HG03520 (cell line): Measurements from ENCODE around the gene PKM.

Source experiments
- ATAC-seq: cut with Tn5 transposase; IDR thresholded peaks from one replicate; pipeline ENCODE4 v1.9.1; 2021; ENCODE audit warnings: mild to moderate bottlenecking, moderate library complexity; ENCODE audit not compliant: unreplicated experiment

PKM gene

GRCh38 chr15:72202302-72202701 is 28.7 kb downstream of the PKM start:
- ATAC-seq, result no peak

- no peak for ATAC-seq
Observed at GRCh38 chr15:72201391-72201921, 29.5 kb downstream of the PKM start.

DNA sequence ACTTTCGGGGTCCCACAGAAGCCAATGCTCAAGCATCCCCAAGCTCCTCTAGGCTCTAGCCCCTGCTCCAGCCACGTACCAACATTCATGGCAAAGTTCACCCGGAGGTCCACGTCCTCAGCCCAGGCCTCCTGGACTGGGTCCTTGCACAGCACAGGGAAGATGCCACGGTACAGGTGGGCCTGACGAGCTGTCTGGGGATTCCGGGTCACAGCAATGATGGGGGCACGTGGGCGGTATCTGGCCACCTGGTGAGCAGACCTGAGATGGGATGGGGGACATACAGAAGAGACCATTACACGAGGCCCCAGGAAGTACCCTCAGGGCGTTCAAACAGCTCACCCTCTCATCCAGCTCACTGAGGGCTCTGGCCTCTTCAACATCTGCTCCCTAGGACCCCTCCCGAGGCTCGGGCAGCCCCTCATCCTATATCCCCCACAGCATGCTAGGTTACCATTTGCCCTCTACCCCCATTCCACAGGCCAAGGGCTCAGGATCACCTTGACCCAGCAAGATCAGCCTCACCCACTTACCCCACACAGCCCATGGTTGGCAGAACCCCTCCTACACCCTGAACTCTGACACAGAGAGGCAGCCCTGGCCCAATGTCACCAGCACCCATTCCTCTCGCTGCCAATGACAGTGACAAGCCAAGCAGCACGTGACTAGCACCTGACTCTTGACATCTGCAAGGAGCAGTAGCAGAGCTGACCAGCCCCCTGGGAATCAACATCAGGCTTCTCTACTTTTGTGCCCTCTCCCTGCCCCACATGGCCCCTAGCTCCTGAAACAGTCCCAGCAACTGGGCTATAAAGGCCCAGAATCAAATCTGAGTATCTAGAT is 30.4 kb downstream of the PKM start:
- ATAC-seq, result no peak

DNA sequence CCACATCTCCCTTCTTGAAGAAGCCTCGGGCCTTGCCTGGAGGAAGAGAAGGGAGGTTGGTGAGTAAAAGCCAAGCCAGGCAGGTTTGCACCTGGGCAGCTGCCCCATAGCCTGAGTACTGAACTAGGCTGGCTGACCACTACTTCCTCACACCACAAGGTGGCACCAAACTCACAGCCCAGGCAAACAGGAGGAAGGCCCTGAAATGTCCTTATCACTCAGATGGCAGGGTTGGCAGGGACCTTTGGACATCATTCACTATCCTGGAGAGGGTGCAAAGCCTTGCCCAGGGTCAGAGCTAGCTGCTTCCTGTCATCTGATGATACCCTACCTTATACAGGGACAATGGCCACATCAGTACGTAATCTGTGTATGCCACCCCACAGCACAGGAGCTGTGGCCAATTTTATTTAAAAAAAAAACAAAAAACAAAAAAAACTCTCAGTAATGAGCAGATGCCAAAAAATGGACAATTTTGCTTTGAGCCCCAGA is 31.2 kb downstream of the PKM start:
- ATAC-seq, result no peak

GRCh38 chr15:72199205-72199515 is 31.8 kb downstream of the PKM start:
- ATAC-seq, result no peak

- ATAC-seq, result no peak
Observed at GRCh38 chr15:72198356-72199204, 32.4 kb downstream of the PKM start.

DNA sequence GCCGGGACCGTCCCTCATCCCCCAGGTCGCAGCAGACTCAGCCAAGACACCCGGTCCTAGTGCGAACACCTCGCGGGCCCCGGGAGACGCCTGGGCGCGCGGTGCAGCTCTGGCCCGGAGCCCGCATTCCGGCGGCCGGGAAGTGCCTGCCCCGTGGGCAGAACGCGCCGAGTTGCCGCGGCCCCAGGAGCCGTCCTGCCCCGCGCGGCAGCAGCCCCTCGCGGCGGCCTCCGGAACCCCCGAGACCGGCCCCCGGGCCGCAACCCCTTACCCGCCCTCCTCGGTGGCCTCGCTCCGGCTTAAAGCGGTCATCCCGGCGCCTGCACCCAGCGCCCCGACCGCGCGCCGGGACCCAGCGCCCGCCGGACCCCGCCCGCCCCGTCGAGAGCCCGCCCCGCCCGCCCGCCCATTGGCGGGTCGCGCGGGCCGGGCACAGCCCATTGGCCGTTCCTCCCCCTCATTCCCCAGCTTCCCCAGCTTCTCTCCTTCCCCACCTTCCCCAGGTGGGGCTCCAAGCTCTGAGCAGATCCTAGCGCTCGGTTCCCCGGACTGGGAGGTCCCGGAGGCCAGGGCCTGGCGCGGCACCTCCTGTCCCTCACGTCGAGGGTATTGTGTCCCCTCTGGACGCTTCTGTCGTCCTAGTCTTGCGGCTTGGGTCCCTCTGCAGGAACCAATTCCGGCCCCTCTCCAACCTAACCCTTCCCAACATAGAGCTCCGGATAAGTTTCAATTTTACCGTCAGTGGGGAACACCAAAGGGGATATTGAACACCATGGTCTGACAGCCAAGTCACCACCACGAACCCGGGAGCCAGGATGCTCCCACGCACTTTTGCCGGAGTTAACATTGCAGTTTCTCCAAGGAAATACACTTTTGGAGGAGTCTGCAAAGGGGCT is 33.3 kb downstream of the PKM start, which contains the start of gene GRAMD2A:
GRAMD2A (minus strand) TSS at position 328 of the 896 bp plus-strand sequence.
- ATAC-seq, result no peak

- ATAC-seq, result no peak
Observed at GRCh38 chr15:72197041-72197459, 33.9 kb downstream of the PKM start.

DNA sequence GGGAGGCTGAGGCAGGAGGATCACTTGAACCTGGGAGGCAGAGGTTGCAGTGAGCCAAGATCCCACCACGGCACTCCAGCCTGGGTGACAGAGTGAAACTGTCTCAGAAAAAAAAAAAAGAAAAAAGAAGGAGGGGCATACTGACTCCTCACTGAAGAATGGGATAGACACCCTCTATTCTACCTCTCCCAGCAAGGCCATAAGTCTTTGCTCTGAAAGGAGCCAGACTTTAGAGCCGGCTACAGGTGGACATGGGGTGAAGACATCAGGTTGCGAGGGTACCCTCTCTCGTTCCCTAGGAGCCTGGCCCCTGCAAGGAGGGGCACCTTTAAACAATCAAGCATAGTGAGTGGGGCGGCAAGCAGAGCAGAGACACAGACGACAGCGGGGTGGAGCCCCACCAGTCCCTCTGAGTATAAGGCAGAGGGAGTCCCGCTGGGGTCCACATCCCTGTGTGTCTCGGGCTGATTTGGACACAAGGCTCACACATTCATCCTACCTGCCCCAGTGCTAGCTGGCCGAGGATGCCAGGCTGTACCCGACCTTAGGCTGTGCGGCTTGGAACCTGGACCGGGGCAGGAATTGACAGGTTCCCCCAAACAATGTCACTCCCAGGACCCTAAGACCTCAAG is 34.5 kb downstream of the PKM start:
- ATAC-seq, result no peak

DNA sequence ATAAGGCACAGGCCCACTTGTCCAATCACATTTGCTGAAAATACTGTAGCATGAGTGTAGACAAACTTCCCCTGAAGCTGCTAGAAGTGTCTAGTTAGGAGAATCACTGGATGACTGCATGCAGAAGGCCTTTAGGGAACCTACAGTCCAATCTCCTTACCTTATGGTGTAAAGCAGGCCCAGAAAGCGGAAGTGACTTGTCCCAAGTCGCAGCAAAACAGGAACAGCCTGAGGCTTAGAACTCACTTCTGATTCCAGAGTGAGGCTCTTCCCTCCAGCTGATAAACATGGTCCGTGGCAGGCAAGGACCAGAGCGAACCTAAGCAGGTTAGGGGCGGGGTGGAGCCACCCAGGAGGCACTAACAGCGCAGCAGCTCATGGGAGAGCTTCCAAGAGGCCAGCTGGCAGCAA is 35.9 kb downstream of the PKM start:
- ATAC-seq, result no peak

- no peak for ATAC-seq
Observed at GRCh38 chr15:72193836-72194396, 37.1 kb downstream of the PKM start.

GRCh38 chr15:72192416-72192815 is 38.6 kb downstream of the PKM start:
- no peak for ATAC-seq

DNA sequence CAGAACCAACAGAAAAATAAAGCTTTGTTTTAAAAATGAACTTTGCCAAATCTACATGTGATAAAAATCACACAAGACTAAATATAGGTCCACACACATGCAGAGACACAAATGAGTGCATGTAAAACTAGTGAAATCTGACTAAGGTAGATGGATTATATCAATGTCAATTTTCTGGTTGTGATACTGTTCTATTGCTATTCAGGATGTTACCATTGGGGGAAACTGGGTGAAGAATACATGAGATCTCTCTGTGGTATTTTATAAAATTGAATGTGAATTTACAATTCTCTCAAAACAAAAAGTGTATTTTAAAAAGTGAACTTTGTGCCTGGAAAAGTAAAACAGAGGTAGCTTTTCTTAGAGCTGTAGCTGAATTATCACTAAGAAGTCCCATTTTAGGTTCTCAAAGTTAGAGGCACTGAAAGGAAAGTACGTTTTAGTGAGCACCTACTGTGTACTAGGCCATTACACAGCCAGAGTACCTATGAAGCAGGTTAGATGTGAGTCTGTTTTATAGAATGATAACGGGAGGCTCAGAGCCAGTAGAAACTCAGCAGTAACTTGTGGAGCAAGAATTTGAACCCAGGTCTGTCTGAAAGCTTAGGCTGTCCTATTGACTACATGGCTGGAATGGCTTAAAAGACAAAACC is 41.6 kb downstream of the PKM start:
- ATAC-seq, result no peak

DNA sequence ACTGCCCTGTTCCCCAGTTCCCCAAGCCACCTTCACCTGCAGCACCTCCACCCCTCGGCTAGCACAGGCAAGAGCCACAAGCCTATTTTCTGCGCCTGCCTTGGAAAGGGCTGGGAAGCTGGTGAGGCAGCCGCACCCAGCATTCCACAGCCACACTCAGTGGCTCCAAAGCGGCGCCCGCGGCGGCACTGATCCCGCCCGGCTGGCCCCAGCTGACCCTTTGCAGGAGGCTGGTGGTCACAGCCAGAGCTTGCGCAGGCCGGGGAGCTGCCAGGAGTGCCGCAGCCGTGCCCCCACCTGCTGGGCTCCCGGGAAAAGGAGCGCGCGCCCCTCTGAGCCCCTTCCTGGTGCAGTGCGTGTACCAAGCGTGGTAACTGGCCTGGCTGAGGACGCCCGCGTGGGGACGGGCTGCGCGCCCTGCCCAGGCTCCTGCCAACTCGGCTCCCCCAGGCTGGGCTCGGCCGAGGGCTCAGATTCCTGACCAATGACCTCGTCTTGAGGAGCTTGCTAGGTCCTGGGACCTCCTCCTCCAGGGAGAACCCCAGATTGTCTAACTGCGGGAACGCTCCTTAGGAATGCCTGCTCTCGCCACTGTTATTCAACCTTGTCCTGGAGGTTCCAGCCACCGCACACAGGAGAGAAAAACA is 46.7 kb downstream of the PKM start:
- ATAC-seq, result no peak

- no peak for ATAC-seq
Observed at GRCh38 chr15:72183781-72184164, 47.2 kb downstream of the PKM start.

DNA sequence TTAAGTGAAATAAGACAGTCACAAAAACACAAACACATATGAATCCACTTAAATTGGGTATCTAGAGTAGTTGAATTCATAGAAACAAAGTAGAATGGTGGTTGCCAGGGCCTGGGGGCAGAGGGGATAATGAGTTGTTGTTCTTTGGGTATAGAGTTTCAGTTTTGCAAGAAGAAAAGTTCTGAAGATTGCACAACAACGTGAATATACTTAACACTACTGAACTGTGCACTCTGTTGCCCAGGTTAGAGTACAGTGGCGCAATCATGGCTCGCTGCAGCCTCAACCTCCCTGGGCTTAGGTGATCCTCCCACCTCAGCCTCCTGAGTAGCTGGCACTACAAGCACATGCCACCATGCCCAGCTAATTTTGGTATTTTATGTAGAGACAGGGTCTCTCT is 48.3 kb downstream of the PKM start:
- no peak for ATAC-seq

DNA sequence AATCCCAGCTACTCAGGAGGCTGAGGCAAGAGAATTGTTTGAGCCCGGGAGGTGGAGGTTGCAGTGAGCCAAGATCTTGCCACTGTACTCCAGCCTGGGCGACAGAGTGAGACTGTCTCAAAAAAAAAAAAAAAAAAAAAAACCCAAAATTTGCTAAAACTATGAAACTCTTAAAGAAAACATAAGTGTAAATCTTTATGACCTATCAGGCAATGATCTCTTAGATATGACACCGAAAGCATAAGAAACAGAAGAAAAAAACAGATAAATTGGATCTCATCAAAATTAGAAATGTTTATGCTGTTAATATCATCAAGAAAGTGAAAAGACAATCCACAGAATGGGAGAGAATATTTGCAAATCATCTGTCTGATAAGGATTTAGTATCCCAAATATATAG is 48.7 kb downstream of the PKM start:
- no peak for ATAC-seq

- no peak for ATAC-seq
Observed at GRCh38 chr15:72180761-72181324, 50.1 kb downstream of the PKM start.
